CD4-positive, alpha-beta T cell treated with Interleukin-17A for 4 hours (primary cell): ENCODE data around the gene UGDH.
"Not testable (repeated sequence)": the region's sequence is repeated elsewhere in the genome, so short reads cannot be mapped to it uniquely, and the experiment has no call there.

Source experiments
- DNase-seq: peaks from one replicate; pipeline ENCODE4 v3.0.0-alpha.2; 2020; ENCODE audit warnings: mixed read lengths

Gene UGDH

GRCh38 chr4:39528061-39528465, 824 bp upstream of the UGDH start:
- DNase-seq, result no peak

GRCh38 chr4:39526765-39527295, 409 bp downstream of the UGDH start:
- DNase-seq, result no peak

GRCh38 chr4:39525822-39526690, 1.2 kb downstream of the UGDH start:
- no peak for DNase-seq

GRCh38 chr4:39524161-39524957, 2.9 kb downstream of the UGDH start:
- DNase-seq, result no peak

- no peak for DNase-seq
Observed at GRCh38 chr4:39522068-39522467, 5.2 kb downstream of the UGDH start.

- DNase-seq, result no peak
Observed at GRCh38 chr4:39521253-39521919, 5.9 kb downstream of the UGDH start.

GRCh38 chr4:39518484-39518883, 8.8 kb downstream of the UGDH start:
- DNase-seq, result no peak

- DNase-seq, result no peak
Observed at GRCh38 chr4:39516407-39516966, 10.8 kb downstream of the UGDH start.

- DNase-seq, result not testable (repeated sequence)
Observed at GRCh38 chr4:39515669-39516401, 11.4 kb downstream of the UGDH start.

GRCh38 chr4:39514888-39515401, 12.3 kb downstream of the UGDH start:
- no peak for DNase-seq

GRCh38 chr4:39514266-39514665, 13.0 kb downstream of the UGDH start:
- not testable (repeated sequence) for DNase-seq

GRCh38 chr4:39510348-39510929, 16.8 kb downstream of the UGDH start:
- no peak for DNase-seq

- DNase-seq, result no peak
Observed at GRCh38 chr4:39505581-39505980, 21.7 kb downstream of the UGDH start.

- DNase-seq, result no peak
Observed at GRCh38 chr4:39504538-39504937, 22.7 kb downstream of the UGDH start.

GRCh38 chr4:39502664-39503035, 24.6 kb downstream of the UGDH start:
- DNase-seq, result not testable (repeated sequence)

- no peak for DNase-seq
Observed at GRCh38 chr4:39502019-39502663, 25.1 kb downstream of the UGDH start.

GRCh38 chr4:39498727-39499020, 28.6 kb downstream of the UGDH start:
- DNase-seq, result no peak

GRCh38 chr4:39497909-39498726, 29.1 kb downstream of the UGDH start:
- DNase-seq, result no peak

GRCh38 chr4:39495446-39496213, 31.6 kb downstream of the UGDH start:
- no peak for DNase-seq
